Vagina (tissue), 2 donors: ENCODE data around the gene FAM3C. TPM values are rescaled to one million over a fixed set of nuclear protein-coding genes. Genes with fewer than 3 reads are reported as not detected.

Experiments used
- DNase-seq, 2 donors: peaks; one replicate each; pipeline ENCODE4 v3.0.0-alpha.2; 2017; ENCODE audit errors: extremely low spot score in 2 of 2
- H3K27ac ChIP-seq: fragments of 200-600 bp; sonication (generic); one replicate; pipeline ENCODE4 v1.5.1; 2019
- H3K27me3 ChIP-seq: fragments of 200-600 bp; sonication (generic); one replicate; pipeline ENCODE4 v1.5.1; 2019
- H3K36me3 ChIP-seq, 2 donors: fragments of 200-600 bp; sonication (generic); one replicate each; pipeline ENCODE4 v1.5.1; 2017 to 2019
- H3K4me1 ChIP-seq: fragments of 200-600 bp; sonication (generic); one replicate; pipeline ENCODE4 v1.5.1; 2019
- H3K4me3 ChIP-seq, 2 donors: fragments of 200-600 bp; sonication (generic); 1 replicate in 1 of 2; 2 replicates in 1 of 2; pipeline ENCODE4 v1.5.1; 2016 to 2019
- H3K9me3 ChIP-seq: fragments of 200-600 bp; sonication (generic); one replicate; pipeline ENCODE4 v1.5.1; 2019
- POLR2A ChIP-seq, 2 donors: fragments of 450-650 bp; IDR thresholded peaks; one replicate each; pipeline ENCODE4 v1.6.1; 2017; ENCODE audit warnings: antibody characterized with exemption in 2 of 2, mild to moderate bottlenecking in 2 of 2, moderate library complexity in 2 of 2
- POLR2AphosphoS5 ChIP-seq, 2 donors: sonication (generic); formaldehyde crosslinking; IDR thresholded peaks; one replicate each; pipeline ENCODE4 v1.9.0; 2017; ENCODE audit warnings: antibody characterized with exemption in 2 of 2, mild to moderate bottlenecking in 2 of 2, low read depth in 1 of 2; ENCODE audit not compliant: insufficient read depth in 1 of 2
- intact Hi-C: fragments of 100-400 bp; cut with DNase I; formaldehyde crosslinking; loops from one replicate; pipeline ENCODE4 v1.15.1; 2023
- total RNA-seq: library from RNA; depleted of rRNA; stranded (reverse); fragments of >200 nt; gene quantifications from one replicate; pipeline ENCODE4 v1.2.3, GENCODE V29; 2016
- TF ChIP-seq, protein P1 (sequence below), 3 experiments: fragments of 450-650 bp in 2 of 3; fragments of 200-600 bp in 1 of 3; sonication (generic) in 1 of 3; IDR thresholded peaks; one replicate each; pipeline ENCODE4 v1.5.1; 2017 to 2019; ENCODE audit warnings: antibody characterized with exemption in 3 of 3, mild to moderate bottlenecking in 2 of 3, moderate library complexity in 2 of 3

Gene FAM3C
- total RNA-seq, 1 donor from 2014 or later: 36.1 TPM

DNA sequence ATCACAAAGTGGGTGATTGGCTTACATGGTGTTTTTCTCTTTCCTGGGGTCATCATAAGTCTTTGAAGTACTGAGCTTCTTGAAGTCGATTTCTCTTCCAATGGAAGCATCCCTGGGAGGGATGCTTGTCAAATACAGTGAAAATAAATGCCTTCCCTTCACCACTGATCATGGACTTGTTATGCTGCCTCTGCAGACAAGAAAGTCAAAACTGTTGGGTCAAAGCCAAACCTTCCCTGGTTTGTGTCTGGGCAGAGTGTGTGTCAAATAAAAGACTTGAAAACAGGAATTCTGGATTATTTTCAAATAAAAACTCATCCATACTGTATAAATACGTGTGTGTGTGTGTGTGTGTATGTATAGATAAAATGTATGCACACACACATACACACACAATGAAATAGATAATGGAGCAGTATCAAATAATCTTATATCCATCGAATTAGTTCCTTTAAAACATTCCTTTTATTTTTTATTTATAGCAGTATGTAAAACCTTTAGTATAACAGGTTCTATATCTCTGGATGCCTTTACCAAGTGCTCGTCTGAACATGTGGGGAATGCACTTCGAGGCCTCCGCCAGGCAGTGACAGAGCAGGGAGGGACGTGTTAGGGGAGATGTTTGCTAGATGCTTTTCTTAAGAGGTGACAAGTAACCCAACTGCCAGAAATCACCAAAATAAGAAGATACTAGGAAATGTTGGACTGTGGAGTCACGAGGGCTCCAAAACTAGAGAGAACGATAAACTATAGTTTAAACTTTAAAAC, 94.5 kb downstream of the FAM3C start:
- intact Hi-C loops: no loop called here
- Histone ChIP-seq H3K4me3 (no peak overlapping the region), H3K4me1 (peaks cover 9% of the 10 kb centered on the region), H3K27ac (no peak overlapping the region), H3K9me3 (no peaks in the 10 kb centered on the region), H3K36me3 (no peaks in the 10 kb centered on the region), H3K27me3 (no peaks in the 10 kb centered on the region)
- TF ChIP-seq, protein P1, sequence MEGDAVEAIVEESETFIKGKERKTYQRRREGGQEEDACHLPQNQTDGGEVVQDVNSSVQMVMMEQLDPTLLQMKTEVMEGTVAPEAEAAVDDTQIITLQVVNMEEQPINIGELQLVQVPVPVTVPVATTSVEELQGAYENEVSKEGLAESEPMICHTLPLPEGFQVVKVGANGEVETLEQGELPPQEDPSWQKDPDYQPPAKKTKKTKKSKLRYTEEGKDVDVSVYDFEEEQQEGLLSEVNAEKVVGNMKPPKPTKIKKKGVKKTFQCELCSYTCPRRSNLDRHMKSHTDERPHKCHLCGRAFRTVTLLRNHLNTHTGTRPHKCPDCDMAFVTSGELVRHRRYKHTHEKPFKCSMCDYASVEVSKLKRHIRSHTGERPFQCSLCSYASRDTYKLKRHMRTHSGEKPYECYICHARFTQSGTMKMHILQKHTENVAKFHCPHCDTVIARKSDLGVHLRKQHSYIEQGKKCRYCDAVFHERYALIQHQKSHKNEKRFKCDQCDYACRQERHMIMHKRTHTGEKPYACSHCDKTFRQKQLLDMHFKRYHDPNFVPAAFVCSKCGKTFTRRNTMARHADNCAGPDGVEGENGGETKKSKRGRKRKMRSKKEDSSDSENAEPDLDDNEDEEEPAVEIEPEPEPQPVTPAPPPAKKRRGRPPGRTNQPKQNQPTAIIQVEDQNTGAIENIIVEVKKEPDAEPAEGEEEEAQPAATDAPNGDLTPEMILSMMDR (IDR thresholded peaks at IDR 0.05): no peak
- TF ChIP-seq POLR2AphosphoS5 (IDR thresholded peaks at IDR 0.05; ENCODE audit: insufficient read depth in 1 of 2, low read depth in 1 of 2): no peak
- no peak for TF ChIP-seq POLR2A (IDR thresholded peaks at IDR 0.05)
- DNase-seq: no peak

DNA sequence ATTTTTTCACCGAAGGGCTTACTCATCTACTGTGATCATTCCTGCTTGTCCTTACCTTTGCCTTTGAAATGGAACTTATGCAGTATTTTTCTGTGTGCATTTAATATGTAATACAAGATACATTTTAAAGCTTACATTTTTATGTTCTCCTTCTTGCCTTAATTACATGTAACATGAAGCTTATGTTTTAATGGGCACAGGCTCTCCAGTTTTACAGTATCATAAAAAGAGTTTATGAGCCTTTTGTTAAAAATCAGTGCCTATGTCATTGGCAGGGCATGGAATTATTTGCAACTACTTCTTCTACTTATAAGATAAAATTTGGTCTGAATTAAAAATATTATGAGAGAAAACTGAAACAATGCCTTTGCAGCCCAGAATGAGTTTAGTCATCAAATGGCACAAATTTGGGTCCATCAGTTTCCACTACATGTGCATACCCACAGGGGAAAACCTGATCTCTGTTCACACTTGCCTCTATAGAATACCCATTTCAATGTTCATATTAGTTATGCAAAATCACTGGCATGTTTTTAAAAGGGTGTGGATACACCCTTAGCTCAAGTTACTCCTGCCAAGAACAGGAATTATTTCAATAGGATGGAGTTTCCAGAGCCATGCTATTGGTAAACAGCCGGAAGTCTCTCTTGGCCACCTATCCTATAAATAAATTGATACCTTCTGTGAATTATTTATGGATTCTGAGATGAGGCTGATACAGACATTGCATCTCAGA, 95.3 kb downstream of the FAM3C start:
- Histone ChIP-seq H3K27ac (no peak overlapping the region), H3K4me3 (no peak overlapping the region), H3K4me1 (peaks cover 9% of the 10 kb centered on the region), H3K36me3 (no peaks in the 10 kb centered on the region), H3K27me3 (no peaks in the 10 kb centered on the region), H3K9me3 (no peaks in the 10 kb centered on the region)
- no peak for DNase-seq
- intact Hi-C loops: no loop called here
- no peak for TF ChIP-seq POLR2AphosphoS5 (IDR thresholded peaks at IDR 0.05; ENCODE audit: insufficient read depth in 1 of 2, low read depth in 1 of 2)
- no peak for TF ChIP-seq POLR2A (IDR thresholded peaks at IDR 0.05)
- TF ChIP-seq, protein P1 (IDR thresholded peaks at IDR 0.05): no peak

Other genes with a start within 250 kb of the FAM3C start
- 7.4 TPM for gene WNT16, start 67.3 kb downstream of the FAM3C start, total RNA-seq